MM.1S (cell line): Measurements from ENCODE around the gene PAPOLB.

Experiments used
- CTCF ChIP-seq: fragments of 300-600 bp; sonication (generic); IDR thresholded peaks from 2 replicates; pipeline ENCODE4 v1.5.1; 2016; ENCODE audit warnings: antibody characterized with exemption, low read length, mixed read lengths
- EZH2 ChIP-seq: fragments of 300-600 bp; sonication (generic); optimal IDR thresholded peaks from 2 replicates; pipeline ENCODE3; 2017; ENCODE audit warnings: low read depth, mild to moderate bottlenecking, antibody characterized with exemption, low read length, mixed read lengths

GRCh38 chr7:4888161-4888560 is 26.3 kb upstream of the PAPOLB start:
- no peak for TF ChIP-seq CTCF
- no peak for TF ChIP-seq EZH2
